Stimulated activated CD8-positive, alpha-beta memory T cell treated with anti-CD3 and anti-CD28 coated beads, Interleukin-4, amount 100 ng/mL, for 24 hours (primary cell): Measurements from ENCODE around the gene UNC13C.

Experiments used
- DNase-seq: peaks from one replicate; pipeline ENCODE4 v3.0.0-alpha.2; 2020; ENCODE audit warnings: low read depth

The UNC13C gene

DNA sequence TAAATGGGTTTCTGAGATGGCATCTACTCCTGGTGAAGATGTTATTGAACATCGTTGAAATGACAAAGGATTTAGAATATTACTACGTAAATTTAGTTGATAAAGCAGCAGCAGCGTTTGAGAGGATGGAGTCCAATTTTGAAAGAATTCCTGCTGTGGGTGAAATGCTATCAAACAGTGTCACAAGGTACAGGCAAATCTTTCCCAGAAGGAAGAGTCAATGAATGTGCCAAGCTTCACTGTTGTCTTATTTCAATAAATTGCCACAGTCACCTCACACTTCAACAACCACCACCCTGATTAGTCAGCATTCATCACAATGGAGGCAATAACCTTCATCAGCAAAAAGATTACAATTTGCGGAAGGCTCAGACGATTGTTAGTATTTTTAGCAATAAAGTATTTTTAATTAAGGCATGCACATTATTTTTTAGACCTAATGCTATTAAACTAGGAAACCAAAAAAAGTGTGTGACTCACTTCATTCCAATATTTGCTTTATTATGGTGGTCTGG is 142.8 kb downstream of the UNC13C start:
- DNase-seq = no peak

DNA sequence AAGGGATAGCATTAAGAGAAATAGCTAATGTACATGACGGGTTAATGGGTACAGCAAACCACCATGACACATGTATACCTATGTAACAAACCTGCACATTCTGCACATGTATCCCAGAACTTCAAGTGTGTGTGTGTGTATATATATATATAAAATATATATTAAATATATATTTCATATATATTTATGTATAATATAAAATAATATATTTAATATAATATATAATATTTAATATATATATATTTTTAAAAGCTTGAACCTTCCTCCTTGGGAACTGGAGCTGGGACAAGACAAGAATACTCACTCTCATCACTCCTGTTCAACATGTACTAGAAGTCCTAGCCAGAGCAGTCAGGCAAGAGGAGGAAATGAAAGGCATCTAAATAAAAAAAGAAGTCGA is 149.3 kb downstream of the UNC13C start:
- DNase-seq = no peak

DNA sequence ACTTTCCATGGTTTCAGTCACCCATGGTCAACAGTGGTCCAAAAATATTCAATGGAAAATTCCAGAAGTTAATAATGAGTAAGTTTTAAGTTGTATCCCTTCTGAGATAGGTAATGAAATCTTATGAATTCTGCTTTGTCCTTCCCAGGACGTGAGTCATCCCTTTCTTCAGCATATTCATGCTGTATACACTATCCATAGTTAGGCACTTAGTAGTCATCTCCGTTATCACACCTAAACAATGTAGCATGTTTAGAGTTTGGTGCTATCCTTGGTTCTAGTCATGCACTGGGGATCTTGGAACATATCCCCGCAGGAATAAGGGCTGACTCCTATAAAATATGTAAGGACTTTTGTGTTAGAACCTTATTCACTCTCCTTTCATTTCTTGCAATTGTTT is 153.2 kb downstream of the UNC13C start:
- DNase-seq = no peak

DNA sequence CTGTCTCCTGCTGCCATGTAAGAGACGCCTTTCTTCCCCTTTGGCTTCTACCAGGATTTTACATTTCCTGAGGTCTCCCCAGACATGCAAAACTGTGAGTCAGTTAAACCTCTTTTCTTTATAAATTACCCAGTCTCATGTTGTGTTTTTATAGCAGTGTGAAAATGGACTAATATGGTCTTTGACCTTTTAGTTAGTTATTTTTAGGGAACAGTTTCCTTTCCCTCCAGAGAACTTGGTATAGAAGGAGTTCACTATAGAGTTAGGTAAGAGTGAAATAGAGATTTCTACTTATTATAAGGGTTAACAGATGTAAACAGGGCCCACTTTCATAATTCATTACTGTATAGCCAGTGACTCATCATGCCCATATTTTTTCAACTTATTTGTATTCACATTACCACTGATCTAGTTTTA is 170.9 kb downstream of the UNC13C start:
- no peak for DNase-seq

DNA sequence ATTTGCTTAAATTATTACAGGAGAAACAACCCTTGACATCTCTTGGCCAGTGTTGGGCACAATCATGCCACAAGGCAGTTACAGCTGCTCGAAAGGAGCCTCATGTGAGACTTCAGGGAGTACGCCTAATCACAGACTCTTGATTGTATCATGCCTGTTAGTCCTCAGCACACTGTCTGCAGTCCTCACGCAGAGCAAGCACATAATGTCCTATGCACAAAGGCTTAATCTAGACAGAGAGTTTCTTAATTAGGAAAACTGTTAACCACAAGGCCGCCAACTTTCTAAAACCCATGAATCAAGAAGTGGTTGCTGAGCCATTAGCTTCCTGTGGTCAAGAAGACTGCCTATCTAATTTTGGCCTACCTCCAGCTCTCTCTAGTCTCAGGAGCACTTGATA is 172.0 kb downstream of the UNC13C start:
- no peak for DNase-seq

DNA sequence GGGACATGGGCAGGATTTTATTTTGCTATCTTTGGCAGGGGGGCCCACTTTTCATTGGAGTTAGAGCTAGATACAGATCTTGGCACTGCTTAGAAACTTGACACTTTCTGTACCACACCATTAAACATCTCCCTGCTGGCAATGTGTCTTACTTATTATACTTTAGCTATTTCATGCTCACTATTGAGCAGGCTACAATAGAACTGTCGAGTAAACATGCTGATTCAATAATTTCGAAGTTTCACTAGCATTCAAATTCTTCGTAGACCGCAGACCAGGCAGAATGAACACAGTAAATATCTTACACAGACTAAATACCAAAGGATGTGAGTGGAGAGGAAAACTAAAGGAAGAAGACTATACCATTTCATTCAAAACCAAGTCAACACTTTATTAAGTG is 180.8 kb downstream of the UNC13C start:
- DNase-seq = no peak

DNA sequence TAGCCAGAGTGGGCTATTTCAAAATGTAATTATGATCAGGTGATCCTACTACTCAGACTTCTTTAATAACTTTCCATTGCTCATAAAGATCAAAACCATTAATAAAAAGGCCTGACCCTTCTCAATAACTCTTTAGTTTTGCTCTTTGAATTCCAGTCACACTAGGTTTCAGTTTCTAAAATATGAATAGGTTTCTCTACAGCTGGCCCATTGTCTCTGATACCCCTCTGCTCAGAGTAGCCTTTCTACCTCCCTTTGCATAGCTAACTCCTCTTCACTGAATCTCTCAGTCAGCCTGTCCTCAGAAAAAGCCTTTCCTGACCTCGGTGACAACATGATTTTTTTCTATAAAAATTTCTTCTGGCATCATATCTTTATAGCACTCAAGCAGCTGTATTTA is 209.1 kb downstream of the UNC13C start:
- no peak for DNase-seq

DNA sequence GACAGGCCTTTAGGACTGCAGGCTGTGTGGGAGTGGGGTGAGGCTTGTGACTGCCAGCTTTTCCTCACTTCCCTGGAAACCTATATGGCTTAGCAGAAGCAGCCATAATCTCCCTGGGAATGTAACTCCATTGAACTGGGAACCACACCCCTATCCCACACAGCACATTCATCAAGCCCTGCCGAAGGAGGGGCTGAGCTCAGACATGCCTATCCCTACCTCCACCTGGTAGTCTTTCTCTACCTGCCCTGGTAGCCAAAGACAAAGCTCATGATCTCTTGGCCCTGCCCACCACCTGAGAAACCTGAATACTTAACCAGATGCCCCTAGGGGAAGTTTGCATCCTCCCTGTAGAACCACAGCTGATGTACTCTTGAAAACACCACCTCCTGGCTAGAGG is 219.8 kb downstream of the UNC13C start:
- DNase-seq = no peak

DNA sequence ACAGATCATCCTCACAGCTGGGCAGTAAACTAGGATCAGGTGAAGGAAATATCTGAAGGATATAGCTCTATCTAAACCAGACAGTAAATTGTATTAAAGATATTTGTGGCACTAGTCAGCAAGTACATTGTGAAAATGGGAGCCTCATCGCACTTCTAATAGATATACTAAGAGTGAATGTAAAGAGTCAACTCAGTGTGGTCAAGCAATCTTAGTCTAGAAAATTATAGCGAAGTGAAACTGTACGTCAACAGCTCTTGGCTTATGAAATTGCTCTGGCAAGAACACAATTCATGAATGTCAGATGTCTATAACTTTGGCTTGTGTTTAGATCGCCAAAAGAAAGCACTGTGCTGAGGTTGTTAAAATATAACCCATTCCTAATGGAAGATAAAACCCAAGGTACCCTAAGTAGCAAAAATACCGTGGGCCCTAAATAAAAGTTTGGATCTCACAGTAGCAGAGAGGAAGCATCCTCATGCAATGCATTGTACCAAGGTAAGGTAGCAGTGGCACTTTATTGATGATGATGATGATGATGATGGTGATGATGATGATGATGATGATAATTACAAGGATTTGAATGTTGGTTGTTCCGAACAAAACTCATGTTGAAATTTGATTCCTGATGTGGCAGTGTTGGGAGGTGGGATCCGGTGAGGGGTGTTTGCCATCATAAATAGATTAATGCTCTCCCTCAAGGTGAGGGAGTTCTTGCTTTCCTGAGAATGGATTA is 228.5 kb downstream of the UNC13C start:
- DNase-seq = no peak

DNA sequence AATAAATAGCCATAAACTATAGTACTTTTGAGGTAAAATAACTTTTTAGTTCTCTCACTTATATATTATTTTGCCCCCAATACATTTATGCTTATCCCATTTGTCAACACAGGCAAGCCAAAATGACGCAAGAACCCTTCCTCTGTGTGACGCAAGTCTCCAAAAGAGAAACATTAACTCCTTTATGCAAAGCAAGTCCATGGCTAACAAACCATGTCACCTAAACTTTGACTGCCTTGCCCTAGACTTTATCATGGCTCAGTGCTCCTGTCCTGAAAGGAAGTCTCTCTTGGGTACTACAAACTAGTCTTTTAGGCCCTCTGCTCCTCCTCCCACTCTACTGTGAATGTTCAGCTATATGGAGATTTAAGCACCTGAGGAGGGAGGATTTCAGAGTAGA is 230.5 kb downstream of the UNC13C start:
- no peak for DNase-seq

DNA sequence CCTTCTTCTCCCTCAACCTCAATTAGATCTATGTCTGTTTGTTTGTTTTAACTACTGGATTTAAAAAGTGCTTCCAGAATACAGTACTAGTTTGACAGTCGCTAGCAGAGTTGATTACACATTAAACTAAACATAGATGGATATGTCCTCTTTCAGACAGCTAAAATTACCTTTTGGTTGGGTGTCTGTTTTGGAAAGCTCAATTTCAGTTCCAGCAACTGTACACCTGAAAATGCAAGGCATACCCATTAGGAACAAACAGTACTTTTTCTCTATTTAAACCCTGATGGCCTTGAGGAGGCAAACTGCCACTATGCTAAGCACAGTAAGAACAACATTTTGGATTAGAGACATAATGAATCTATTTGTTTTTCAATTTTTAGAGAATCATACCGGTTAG is 234.4 kb downstream of the UNC13C start:
- no peak for DNase-seq

DNA sequence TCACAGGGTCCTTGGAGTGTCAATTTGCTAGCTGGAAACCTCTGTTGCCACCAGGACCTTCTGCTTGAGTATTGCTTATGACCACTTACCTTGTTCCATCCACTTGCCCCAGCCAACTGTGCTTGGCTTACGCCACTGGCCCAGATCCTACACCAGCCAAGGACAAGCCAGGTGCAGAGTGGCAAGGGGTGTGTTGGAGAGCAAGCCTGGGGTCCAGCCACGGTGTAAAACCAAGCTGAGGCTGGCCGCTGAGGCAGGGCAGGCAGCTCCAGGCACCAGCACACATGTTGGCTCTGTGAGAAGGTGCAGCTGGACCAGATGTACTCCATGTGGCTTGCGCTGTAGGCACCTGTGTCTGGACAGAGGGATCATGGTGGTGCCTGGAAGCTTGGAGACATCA is 248.2 kb downstream of the UNC13C start:
- no peak for DNase-seq

DNA sequence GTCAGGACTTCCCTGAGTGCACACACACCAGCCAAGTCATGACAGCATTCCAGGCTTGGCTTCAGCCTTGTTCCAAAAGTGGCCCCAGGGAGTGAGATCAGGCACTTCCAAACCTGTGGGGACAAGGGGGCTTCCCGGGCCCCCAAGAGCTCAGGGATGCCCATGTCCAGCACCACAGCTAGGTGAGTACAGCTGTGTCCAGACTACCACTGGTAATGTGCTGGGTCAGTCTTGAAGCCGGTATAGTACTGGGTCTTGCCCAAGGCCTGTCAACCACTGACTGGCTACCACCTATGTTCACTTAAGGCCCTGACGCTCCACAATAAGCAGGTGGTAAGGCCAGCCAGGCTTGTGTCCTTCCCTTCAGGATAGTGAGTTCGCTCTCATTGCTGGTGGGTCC is 249.3 kb downstream of the UNC13C start:
- no peak for DNase-seq

DNA sequence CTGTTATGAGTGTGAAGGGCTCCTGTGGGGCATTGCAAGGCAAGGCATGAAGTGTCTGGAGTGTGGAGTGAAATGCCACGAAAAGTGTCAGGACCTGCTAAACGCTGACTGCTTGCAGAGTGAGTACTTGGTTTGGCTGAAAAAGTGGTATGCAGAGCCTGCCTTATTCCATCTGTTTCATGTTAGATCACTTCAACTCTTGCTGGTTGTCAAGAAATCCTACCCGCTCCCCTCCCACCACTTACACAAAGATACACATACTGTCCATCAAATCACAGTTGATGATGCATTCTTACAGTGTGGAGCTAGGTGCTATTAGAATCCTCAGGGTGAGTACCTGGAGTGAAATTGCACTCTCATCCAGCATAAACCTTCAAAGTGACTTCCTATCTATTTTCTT is 272.1 kb downstream of the UNC13C start:
- no peak for DNase-seq

DNA sequence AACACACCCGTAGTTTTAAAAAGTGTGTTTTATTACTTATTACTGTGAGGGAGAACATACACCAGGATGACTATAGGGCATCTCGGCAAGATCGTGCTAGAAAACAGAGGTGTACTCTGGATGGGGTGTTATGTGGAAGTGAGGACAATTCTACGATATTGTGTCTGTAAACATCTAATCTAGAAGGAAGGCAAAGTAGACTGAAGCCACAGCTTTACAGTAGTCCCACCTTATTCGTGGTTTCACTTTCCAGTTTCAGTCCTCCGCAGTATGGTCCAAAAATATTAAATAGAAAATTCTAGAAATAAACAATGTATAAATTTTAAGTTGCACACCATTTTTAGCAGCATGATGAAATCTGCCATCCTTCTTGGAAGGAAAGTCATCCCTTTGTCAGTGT is 277.9 kb downstream of the UNC13C start:
- no peak for DNase-seq

DNA sequence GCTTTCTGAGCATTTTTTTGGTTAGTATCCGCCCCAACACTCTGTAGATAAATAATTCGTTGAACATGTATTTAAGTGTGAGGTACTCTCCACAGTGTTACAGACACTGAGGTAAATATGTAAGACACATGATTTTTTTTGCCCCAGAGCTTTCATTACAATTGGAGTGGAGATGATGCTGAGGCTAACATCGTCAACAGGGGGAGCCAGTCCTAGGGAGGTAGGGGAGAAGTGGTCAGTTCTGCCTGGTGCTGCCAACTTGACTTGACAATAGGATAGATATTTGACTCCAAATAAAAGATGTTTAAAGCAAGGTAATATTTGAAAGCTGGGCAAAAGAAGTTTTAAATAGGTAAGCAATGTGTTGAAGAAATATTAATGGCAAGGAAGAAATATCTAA is 295.7 kb downstream of the UNC13C start:
- DNase-seq = no peak

DNA sequence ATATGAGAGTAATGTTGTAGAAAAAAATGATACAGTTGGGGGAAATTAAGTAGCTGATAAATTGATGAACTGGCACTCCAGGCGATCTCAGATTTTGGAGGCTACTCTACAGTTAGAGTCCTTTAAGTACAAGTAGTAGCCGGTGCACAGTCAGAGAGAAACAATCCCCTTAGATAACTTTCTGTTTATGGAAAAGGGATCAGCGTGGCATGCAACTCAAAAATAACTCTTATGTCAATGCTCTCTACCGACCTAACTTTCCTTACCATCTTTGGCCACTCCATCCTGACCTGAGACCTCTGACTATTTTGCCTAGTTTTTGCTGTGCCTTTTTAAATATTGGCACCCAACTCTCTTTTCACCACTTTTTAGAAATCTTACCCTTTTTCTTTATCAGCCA is 299.6 kb downstream of the UNC13C start:
- DNase-seq = no peak

DNA sequence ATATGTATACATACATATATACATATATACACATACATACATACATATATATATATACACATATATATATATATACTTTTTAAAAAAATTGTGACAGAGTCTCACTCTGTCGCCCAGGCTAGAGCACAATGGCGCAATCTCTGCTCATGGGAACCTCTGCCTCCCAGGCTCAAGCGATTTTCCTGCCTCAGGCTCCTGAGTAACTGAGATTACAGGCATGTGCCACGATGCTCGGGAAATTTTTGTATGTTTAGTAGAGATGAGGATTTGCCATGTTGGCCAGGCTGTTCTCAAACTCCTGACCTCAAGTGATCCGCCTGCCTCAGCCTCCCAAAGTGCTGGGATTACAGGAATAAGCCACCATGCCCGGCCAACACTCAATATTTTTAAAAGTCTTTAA is 302.5 kb downstream of the UNC13C start:
- DNase-seq = no peak

DNA sequence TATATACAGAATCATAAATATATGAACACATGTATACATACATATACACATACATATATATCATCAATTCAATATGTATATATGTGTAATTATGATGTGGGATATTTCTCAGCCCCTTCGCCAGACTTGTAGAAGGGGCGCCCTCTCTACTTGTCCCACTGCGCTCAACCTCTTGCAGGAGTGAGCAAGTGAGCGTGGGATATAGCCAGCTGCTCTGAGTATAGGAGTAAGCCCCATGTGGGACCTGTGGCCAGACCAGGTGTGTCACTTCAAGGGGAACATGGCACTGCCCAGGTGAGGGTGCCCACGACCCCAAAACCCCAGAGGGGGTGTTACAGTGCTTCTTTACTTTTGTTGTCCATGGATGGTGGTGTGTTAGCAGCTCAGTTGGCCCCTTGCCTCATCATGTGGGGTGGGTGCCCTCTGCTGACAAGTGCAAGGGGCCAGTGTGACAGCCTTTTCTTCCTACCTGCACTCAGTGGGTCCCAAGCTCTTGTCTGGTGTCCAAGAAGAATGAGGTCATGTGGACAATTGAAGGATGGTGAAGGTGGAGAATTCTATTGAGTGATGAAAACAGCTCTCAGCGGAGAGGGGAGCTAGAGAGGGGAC is 304.1 kb downstream of the UNC13C start:
- no peak for DNase-seq

DNA sequence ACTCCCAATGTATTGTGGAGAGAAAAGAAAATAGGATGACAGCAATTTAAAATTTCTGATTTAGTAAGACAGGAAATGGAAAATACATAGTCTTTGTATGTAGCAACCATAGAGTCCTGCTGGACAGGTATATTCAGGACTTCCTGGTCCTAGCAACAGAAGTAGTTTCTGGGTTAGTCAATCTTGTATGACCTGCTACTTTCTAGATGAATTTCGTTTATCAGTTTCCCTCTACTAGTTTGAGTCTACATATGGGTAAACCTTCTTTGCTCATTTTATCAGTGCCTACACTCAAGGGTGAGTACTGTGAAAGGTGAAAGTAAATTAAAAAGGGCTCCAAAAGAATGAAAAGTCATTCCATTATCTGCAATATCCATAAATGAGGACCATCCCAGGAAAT is 309.8 kb downstream of the UNC13C start:
- DNase-seq = no peak

DNA sequence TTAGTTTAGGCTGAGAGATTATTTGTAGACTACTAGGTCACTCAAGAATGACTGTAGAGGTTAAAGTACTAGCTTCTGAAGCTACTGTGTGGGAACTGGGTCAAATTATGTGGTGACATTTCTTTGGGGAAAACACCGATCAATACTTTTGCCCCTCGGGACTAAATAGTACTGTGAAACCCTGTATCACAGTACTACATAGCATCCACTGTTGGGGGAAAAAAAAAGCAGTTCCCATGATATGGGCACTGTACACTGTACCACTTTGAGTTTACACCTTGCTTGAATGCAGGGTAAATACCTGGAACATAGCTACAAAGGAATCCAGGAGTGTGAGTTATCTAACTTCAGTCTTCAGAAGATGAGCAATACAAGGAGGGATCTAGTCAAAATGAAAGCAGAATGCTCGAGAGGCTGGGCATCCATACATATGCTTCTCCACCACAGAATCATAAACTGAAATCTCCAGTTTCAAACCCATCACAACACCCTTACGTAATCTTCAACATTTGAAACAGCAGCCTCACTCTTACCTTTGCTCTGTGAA is 311.4 kb downstream of the UNC13C start:
- no peak for DNase-seq

DNA sequence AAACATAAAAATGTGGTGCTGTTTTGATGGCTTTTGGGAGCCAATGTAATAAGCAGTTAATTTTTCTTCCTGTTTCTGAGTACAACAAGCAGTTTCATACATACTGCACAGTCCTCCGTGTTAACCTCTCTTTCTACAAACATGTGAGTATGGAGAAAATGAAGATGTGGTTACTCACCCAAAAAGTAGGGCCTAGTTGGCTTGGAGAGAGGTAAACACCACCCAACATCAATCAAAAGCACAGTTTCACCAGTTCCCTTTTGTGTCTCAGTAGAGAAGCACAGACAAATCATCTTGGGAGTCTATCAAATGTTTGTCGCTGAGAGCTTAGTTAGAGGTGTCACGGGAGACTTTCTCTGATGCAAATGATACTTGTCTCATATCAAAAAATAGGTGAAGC is 320.2 kb downstream of the UNC13C start:
- DNase-seq = no peak

DNA sequence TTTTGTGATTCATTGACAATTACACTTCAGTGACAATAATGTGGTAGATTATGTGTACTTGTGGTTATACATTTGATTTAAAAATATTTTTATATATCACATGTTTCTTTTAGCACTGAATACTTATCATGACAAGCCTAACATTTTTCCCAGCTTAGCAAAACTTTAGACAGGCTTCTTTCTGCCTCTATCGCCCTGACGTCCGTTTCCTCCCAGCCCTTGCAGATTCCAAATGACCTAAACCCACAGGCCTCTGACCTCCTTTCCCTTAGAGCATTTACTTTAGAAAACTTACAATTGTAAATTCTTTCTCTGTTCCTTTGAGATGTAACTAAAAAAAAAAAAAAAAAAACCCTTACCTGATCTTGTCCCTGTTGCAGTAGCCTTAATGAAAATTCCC is 326.1 kb downstream of the UNC13C start:
- no peak for DNase-seq

DNA sequence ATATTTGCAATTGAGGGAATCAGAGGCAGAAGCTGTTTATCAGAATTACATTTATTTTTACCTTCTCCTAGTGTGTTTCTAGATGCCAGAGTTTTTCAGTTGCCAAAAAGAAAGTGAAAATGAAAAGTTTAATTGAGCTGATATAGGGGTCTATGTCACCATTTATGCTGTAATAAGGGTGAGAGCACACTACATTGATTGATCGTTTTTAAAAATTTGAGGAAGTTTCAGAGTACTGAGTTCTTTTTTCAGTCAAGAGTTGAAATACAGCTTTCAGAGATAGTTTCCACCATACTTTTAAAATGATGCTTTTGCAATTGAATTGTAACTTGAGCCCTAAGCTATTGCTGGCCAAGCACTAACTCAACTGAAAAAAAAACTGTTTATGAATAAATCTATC is 326.9 kb downstream of the UNC13C start:
- no peak for DNase-seq
